HG02610 (cell line): ENCODE data around the gene KCNQ5.

Source experiments
- ATAC-seq: cut with Tn5 transposase; IDR thresholded peaks from one replicate; pipeline ENCODE4 v1.9.1; 2021; ENCODE audit warnings: mild to moderate bottlenecking, moderate library complexity; ENCODE audit not compliant: unreplicated experiment

KCNQ5 gene

GRCh38 chr6:72674842-72675241 is 53.0 kb downstream of the KCNQ5 start:
- ATAC-seq, result no peak

- ATAC-seq, result no peak
Measured at GRCh38 chr6:72675396-72675795, 53.5 kb downstream of the KCNQ5 start.

GRCh38 chr6:72676995-72677394 is 55.1 kb downstream of the KCNQ5 start:
- no peak for ATAC-seq

- ATAC-seq, result no peak
Measured at GRCh38 chr6:72677740-72678139, 55.9 kb downstream of the KCNQ5 start.

GRCh38 chr6:72683797-72684196 is 61.9 kb downstream of the KCNQ5 start:
- peak; percentile 77 for ATAC-seq

DNA sequence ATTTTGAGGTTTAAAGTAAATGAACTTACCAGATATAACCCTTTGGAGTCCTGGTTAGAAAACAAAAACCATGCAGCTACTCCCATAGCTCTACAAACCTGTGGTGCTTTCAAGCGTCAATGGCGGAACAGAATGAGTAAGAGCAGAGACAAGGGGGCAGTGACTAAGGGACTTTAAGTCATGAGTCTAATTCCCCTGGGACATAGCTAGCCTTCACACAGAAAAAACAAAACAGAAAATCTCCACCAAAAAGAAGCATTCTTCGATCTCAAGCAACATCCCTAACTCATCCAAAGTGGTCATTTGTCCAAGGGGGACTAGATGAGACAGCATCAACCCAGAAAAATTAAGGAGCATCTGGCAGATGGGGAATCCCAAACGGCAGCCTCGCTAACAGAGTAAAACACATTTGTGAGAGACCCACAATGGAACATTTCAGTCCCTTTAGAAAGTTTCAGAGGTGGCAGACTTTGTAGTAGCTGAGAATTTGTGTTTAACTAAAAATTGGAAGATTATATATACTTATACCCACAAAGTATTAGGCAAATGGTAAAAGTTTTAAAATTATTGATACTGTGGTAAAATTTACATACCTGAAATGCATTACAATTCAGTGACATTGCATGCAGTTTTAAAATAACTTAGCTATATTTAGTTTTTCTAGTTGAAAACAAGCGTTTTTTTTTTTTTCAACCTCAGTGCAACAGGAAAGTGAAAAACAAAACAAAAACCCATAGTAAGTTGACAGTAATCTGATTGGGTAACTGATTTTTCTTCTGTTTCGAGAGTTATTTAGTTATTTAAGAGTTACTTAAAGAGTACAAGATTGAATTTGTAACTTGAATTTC is 67.5 kb downstream of the KCNQ5 start:
- ATAC-seq, result peak; percentile 93

- ATAC-seq, result no peak
Measured at GRCh38 chr6:72691249-72691648, 69.4 kb downstream of the KCNQ5 start.

GRCh38 chr6:72696055-72696454 is 74.2 kb downstream of the KCNQ5 start:
- ATAC-seq, result no peak

DNA sequence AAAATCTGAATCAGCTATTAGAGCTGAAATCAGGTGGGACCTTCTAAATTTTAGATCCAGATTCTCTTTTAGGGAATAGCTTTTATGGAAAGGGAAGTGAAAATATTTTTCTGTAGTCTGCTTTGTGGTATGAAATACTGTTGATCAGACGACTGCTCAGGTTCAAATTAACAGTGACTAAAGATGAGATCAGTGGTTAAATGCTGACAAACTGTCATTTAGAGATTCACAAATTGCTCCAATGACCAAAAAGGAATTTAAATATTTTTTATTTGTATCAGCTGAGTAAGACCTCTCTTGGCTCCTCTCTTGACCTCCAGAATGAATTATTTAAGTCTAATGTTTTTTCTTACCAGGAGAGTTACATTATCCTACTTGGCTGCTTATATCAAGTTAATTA is 77.3 kb downstream of the KCNQ5 start:
- ATAC-seq, result peak; percentile 62

DNA sequence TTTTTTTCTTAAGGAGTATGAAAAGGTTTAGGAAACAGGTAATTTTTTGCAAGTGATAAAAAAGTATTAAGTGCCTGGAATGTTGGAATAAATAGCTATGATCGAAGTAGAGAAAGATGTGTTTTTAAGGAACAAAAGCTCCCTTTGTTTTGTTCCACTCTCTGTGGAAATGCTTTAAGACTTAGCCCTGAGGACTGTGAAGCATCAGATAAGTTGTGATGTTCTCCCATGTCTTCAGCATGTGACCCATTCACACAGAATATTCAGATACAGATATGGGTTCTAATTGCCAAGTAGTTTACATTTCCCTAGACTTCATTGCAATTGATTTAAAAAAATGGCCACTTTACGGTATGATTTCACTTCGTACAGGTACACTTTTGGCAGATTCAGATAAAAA is 80.6 kb downstream of the KCNQ5 start:
- ATAC-seq, result no peak

GRCh38 chr6:72703093-72703492 is 81.2 kb downstream of the KCNQ5 start:
- no peak for ATAC-seq

- ATAC-seq, result no peak
Measured at GRCh38 chr6:72704979-72705378, 83.1 kb downstream of the KCNQ5 start.

- no peak for ATAC-seq
Measured at GRCh38 chr6:72709431-72709830, 87.6 kb downstream of the KCNQ5 start.

- no peak for ATAC-seq
Measured at GRCh38 chr6:72711731-72712130, 89.9 kb downstream of the KCNQ5 start.

DNA sequence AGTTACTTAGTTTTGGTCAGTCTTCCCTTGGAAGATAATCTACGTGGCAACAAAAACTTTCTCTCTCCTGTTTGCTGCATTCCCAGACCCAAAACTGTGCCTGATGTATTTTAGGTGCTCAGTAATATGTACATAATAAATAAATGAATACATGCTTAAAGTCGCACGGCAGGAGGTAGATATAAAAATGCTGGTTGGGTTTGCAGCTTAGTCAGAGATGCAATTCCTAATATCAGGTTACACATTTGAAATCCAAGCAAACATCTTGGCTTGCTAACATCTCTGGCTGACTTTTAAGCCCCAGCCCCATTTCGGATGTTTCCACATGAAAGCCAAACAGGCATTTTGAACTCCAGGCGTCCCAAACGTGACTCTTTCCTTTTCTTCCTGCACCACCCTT is 91.0 kb downstream of the KCNQ5 start:
- ATAC-seq, result no peak

GRCh38 chr6:72715119-72715518 is 93.3 kb downstream of the KCNQ5 start:
- no peak for ATAC-seq

DNA sequence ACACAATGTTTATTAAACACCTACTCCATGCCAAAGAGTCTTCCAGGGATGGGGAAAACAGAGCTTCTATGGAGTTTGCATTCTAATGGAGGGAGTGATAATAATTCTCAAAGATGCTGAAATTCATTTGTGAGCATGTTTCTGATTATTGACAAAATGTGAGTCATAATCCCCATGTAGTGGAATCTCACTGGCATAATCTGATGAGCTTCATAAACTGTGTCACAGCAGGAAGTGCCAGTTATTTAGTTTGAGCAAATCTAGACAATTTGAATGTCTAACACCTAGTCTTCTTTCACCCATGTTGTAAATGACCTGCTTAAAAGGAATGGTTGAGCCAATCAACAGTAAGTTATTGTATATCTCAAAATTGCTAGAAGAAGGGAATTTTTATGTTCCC is 95.1 kb downstream of the KCNQ5 start:
- no peak for ATAC-seq

GRCh38 chr6:72720464-72720863 is 98.6 kb downstream of the KCNQ5 start:
- no peak for ATAC-seq

- no peak for ATAC-seq
Measured at GRCh38 chr6:72721346-72721745, 99.5 kb downstream of the KCNQ5 start.

DNA sequence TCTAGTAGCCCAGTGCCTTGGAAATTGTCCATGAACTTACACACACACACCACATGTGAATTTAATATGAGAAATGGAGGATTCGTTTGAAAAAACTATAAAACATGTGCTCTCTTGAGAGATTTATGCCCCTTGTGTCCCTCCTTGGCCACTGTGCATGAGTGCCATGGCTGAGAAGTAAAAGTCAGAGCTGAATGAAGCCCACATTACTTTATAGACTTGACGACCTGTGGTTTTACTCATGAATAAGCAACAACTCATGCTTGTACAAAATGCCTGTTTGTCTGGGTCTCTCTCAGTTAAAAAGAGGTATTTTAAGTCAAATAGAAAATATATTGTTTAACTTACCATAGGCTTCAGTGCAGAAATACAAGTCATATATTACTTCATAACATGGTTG is 102.7 kb downstream of the KCNQ5 start:
- peak; percentile 97 for ATAC-seq

GRCh38 chr6:72728706-72729343 is 107.0 kb downstream of the KCNQ5 start:
- ATAC-seq, result no peak

- peak; percentile 56 for ATAC-seq
Measured at GRCh38 chr6:72733045-72733444, 111.2 kb downstream of the KCNQ5 start.
